Activated naive CD8-positive, alpha-beta T cell treated with anti-CD3 and anti-CD28 coated beads, Interleukin-2, amount 50 U/mL, for 24 hours (primary cell): ENCODE measurements around the gene IRX5.

Experiments
- ATAC-seq: fragments of 150-1000 bp; cut with Tn5 transposase; one replicate; pipeline ENCODE4 v1.10.0; 2021
- DNase-seq: peaks from one replicate; pipeline ENCODE4 v3.0.0; 2021
- H3K27ac Mint-ChIP-seq: one replicate; pipeline ENCODE4 v1.8.0; 2021; ENCODE audit warnings: mild to moderate bottlenecking, mixed read lengths
- H3K27me3 Mint-ChIP-seq: one replicate; pipeline ENCODE4 v1.8.0; 2021; ENCODE audit warnings: mixed read lengths
- H3K36me3 Mint-ChIP-seq: one replicate; pipeline ENCODE4 v1.8.0; 2021; ENCODE audit warnings: low read depth, mixed read lengths
- H3K4me1 Mint-ChIP-seq: one replicate; pipeline ENCODE4 v1.8.0; 2021; ENCODE audit warnings: mixed read lengths
- H3K4me3 Mint-ChIP-seq: one replicate; pipeline ENCODE4 v1.8.0; 2021; ENCODE audit warnings: mild to moderate bottlenecking, moderate library complexity, mixed read lengths
- H3K9me3 Mint-ChIP-seq: one replicate; pipeline ENCODE4 v1.8.0; 2021; ENCODE audit warnings: mixed read lengths

Gene IRX5

DNA sequence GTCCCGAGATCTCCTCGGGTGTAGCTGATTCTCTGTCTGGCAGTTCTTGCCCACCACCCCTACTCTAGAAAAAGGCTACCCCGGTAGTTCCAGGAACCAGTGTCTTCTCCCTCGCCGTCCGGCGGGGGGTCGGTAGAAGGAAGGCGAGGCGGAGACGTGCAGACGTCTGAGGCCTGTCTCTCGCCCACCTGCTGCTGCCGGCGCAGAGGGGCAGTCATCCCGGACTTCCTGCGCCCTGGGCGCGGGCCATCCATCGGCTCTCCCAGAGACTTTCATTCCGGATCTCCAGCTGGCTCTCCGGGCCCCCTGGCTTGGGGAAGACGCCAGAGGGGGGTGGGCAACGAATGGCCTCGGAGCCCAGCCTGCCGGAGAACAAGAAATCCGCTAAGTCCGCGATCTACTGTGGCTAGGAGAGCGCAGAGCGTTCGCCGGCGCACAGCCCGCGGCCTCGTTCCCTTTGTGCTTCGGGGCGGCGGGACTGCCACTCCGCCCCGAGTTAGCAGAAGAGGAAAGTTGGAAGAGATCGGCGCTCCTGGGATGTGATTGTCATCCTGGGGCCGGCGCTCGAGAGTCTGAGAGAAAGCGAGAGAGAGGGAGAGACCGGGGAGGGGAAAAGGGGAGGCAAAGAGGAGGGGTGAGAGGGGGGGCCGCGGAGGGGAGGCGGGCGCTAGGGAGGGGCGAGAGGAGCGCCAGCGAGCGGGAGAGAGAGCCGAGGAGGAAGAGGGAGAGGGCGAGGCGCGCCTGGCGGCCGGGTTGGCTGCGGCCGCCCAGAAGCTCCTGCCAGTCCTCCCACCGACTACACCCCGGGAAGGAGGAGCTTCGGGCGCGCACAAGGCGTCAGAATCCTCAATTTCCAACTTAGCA lies at the start of gene IRX5:
Gene IRX5, plus strand, starts transcription at position 861 of the 864 bp plus-strand sequence. CDS start 334 bp downstream, outside the sequence.
- Mint-ChIP-seq H3K9me3 (no peaks in the 10 kb centered on the region), H3K4me3 (peak within 1 kb of the TSS; percentile 84), H3K27ac (peak within 1 kb of the TSS; percentile 67), H3K36me3 (peaks cover 4% of the 10 kb centered on the region), H3K27me3 (peaks cover 77% of the 10 kb centered on the region), H3K4me1 (peaks cover 36% of the 10 kb centered on the region)
- DNase-seq (no peak), ATAC-seq (no peak)

DNA sequence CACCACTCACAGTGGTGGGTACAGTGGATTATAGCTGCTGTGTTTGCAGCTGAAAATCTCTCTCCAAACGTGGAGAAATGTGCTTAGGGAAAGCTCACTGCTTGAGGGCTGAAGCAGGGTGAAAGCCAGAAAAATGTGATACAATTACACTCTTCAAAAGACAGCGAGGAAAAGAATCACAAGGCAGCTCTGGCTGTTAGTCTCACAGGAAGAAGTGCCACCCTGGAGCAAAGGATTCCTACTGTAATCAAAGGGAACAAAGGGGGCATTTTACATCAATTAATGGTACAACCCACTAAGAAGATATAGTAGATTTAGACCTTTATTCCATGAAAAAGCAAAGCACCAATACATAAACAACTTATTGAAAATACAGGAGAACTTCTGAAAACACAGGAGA lies 48.1 kb upstream of the IRX5 start:
- DNase-seq: no peak
- Mint-ChIP-seq H3K36me3 (no peaks in the 10 kb centered on the region), H3K4me3 (no peak overlapping the region), H3K27ac (no peak overlapping the region), H3K27me3 (peaks cover 7% of the 10 kb centered on the region), H3K4me1 (no peaks in the 10 kb centered on the region), H3K9me3 (peaks cover 5% of the 10 kb centered on the region)
- ATAC-seq: no peak

- Mint-ChIP-seq H3K27ac (no peak overlapping the region), H3K4me3 (no peak overlapping the region), H3K4me1 (no peaks in the 10 kb centered on the region), H3K36me3 (no peaks in the 10 kb centered on the region), H3K9me3 (peaks cover 5% of the 10 kb centered on the region), H3K27me3 (peaks cover 3% of the 10 kb centered on the region)
- DNase-seq (no peak), ATAC-seq (no peak)
These were observed 47.3 kb upstream of the IRX5 start for GRCh38 chr16:54883358-54883757.

DNA sequence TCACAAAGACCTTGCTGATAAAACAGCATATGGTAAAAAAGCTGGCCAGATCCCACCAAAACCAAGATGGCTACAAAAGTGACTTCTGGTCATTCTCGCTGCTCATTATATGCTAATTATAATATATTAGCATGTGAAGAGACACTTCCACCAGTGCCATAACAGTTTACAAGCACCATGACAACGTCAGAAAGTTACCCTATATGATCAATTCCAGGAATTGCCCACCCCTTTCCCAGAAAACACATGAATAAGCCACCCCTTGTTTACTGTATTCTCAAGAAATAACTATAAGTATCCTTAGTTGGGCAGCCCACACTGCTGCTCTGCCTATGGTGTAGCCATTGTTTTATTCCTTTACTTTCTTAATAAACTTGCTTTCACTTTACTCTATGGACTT lies 44.6 kb upstream of the IRX5 start:
- no peak for DNase-seq
- no peak overlapping the region for H3K4me3 Mint-ChIP-seq
- no peaks in the 10 kb centered on the region for H3K4me1 Mint-ChIP-seq
- peaks cover 5% of the 10 kb centered on the region for H3K9me3 Mint-ChIP-seq
- no peak for ATAC-seq
- no peaks in the 10 kb centered on the region for H3K36me3 Mint-ChIP-seq
- H3K27me3 Mint-ChIP-seq: no peaks in the 10 kb centered on the region
- H3K27ac Mint-ChIP-seq: no peak overlapping the region

GRCh38 chr16:54890381-54890780 lies 40.3 kb upstream of the IRX5 start:
- ATAC-seq: no peak
- Mint-ChIP-seq H3K4me1 (no peaks in the 10 kb centered on the region), H3K9me3 (no peaks in the 10 kb centered on the region), H3K36me3 (no peaks in the 10 kb centered on the region), H3K27me3 (no peaks in the 10 kb centered on the region), H3K4me3 (no peak overlapping the region), H3K27ac (no peak overlapping the region)
- no peak for DNase-seq

DNA sequence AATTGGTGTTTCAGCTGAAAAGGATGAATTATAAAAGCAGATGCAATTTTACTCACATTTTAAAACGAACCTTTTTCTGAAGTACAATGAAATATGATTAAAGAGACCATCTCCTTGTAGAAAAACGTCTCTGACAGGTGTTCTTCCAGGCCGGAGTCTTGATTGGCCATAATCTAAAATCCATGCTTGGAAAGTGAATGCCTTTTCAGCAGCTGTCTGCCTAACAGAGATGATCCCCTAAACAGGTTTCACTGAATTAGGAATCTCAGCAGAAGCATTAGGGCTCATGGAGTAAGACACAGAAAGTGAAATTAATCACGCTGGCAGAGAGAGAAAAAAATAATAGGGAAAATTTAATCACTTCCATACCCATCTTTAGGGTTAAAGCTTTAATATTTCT lies 39.3 kb upstream of the IRX5 start:
- ATAC-seq: no peak
- no peaks in the 10 kb centered on the region for H3K9me3 Mint-ChIP-seq
- DNase-seq: no peak
- no peak overlapping the region for H3K27ac Mint-ChIP-seq
- no peaks in the 10 kb centered on the region for H3K27me3 Mint-ChIP-seq
- H3K4me3 Mint-ChIP-seq: no peak overlapping the region
- H3K4me1 Mint-ChIP-seq: no peaks in the 10 kb centered on the region
- no peaks in the 10 kb centered on the region for H3K36me3 Mint-ChIP-seq

GRCh38 chr16:54892981-54893380 lies 37.7 kb upstream of the IRX5 start:
- ATAC-seq (no peak), DNase-seq (no peak)
- Mint-ChIP-seq H3K27ac (no peak overlapping the region), H3K27me3 (no peaks in the 10 kb centered on the region), H3K4me1 (no peaks in the 10 kb centered on the region), H3K9me3 (no peaks in the 10 kb centered on the region), H3K36me3 (no peaks in the 10 kb centered on the region), H3K4me3 (no peak overlapping the region)

DNA sequence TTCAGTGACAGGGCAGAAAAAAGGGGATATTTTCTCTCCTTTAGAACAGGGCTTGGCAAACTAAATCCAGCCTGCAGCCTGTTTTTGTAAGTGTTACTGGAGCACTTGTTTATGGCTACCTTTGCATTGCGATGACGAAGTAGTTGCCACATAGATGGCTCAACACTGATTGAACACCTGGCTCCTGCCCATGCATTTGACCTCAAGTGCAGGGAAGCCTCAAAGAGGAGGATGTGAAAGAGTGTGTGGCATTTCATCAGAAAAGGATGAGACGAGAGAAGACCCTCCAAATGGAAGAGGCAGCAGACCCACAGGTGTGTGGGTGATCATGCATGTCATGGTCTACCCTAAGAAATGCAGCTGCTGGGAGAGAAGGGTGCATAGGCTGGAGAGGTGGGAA lies 32.7 kb upstream of the IRX5 start:
- Mint-ChIP-seq H3K27ac (no peak overlapping the region), H3K4me3 (no peak overlapping the region), H3K36me3 (no peaks in the 10 kb centered on the region), H3K4me1 (no peaks in the 10 kb centered on the region), H3K9me3 (peaks cover 9% of the 10 kb centered on the region), H3K27me3 (peaks cover 3% of the 10 kb centered on the region)
- no peak for DNase-seq
- no peak for ATAC-seq

DNA sequence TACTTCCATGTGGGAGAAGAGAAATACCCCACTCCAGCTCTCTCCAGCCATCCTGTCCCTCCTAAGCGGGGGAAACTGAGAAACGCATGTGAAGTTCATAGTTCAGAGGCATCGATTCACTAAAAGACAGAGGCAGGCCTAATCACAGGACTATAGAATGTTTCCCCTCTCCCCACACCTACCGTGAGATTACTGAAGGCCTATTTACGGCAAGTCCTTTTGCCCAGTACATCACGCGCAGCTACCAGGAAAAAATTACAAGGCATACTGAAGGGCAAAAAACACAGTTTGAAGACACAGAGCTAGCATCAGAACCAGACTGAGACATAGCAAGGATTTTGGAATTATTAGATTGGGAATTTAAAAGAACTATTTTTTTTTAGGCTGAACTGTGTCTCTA lies 29.1 kb upstream of the IRX5 start:
- no peaks in the 10 kb centered on the region for H3K36me3 Mint-ChIP-seq
- no peak overlapping the region for H3K4me3 Mint-ChIP-seq
- no peaks in the 10 kb centered on the region for H3K4me1 Mint-ChIP-seq
- peaks cover 13% of the 10 kb centered on the region for H3K9me3 Mint-ChIP-seq
- H3K27me3 Mint-ChIP-seq: peaks cover 17% of the 10 kb centered on the region
- no peak for ATAC-seq
- DNase-seq: no peak
- H3K27ac Mint-ChIP-seq: no peak overlapping the region

GRCh38 chr16:54903047-54903446 lies 27.6 kb upstream of the IRX5 start:
- no peak overlapping the region for H3K27ac Mint-ChIP-seq
- H3K27me3 Mint-ChIP-seq: peaks cover 17% of the 10 kb centered on the region
- DNase-seq (no peak), ATAC-seq (no peak)
- no peaks in the 10 kb centered on the region for H3K36me3 Mint-ChIP-seq
- H3K4me3 Mint-ChIP-seq: no peak overlapping the region
- no peaks in the 10 kb centered on the region for H3K4me1 Mint-ChIP-seq
- peaks cover 13% of the 10 kb centered on the region for H3K9me3 Mint-ChIP-seq

GRCh38 chr16:54911079-54911478 lies 19.6 kb upstream of the IRX5 start:
- peaks cover 5% of the 10 kb centered on the region for H3K9me3 Mint-ChIP-seq
- no peaks in the 10 kb centered on the region for H3K4me1 Mint-ChIP-seq
- no peak for DNase-seq
- H3K36me3 Mint-ChIP-seq: no peaks in the 10 kb centered on the region
- H3K27me3 Mint-ChIP-seq: peaks cover 15% of the 10 kb centered on the region
- no peak overlapping the region for H3K27ac Mint-ChIP-seq
- ATAC-seq: no peak
- no peak overlapping the region for H3K4me3 Mint-ChIP-seq

GRCh38 chr16:54912720-54913119 lies 17.9 kb upstream of the IRX5 start:
- Mint-ChIP-seq H3K27me3 (peaks cover 11% of the 10 kb centered on the region), H3K4me3 (no peak overlapping the region), H3K27ac (no peak overlapping the region), H3K36me3 (no peaks in the 10 kb centered on the region), H3K4me1 (no peaks in the 10 kb centered on the region), H3K9me3 (peaks cover 5% of the 10 kb centered on the region)
- DNase-seq: no peak
- ATAC-seq: no peak

DNA sequence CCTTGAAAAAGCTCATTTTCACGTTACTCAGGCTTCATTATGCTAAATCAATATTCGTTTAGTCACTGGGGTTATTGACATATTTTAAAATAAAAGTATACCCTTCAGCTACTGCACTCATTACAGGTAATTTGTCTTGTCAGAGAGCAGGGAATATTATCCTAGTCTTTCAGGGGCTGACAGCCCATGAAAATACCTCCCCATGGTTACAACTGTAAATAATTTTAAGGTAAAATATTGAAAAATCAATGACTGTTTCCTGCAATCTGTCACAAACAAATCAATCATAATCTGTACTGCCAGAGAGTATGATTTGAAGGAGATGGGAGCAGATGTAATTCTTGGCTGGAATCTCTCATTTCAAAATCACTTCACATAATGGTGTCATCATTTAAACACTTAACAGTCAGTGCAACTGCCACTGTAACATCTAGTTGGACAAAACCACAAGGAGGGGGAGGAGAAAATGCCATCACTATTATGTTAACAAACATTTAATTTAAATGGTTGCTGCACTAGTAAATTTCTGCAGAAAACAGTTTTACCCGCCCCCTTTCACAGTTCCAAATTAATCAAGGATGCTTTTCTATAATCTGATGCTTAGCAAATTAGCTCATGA lies 9.3 kb upstream of the IRX5 start:
- H3K27ac Mint-ChIP-seq: no peak overlapping the region
- H3K27me3 Mint-ChIP-seq: peaks cover 25% of the 10 kb centered on the region
- no peaks in the 10 kb centered on the region for H3K36me3 Mint-ChIP-seq

GRCh38 chr16:54923055-54923473 lies 7.6 kb upstream of the IRX5 start:
- ATAC-seq (no peak), DNase-seq (no peak)
- H3K9me3 Mint-ChIP-seq: no peaks in the 10 kb centered on the region
- peaks cover 10% of the 10 kb centered on the region for H3K4me1 Mint-ChIP-seq
- H3K36me3 Mint-ChIP-seq: no peaks in the 10 kb centered on the region
- H3K27ac Mint-ChIP-seq: no peak overlapping the region
- H3K4me3 Mint-ChIP-seq: no peak overlapping the region
- peaks cover 39% of the 10 kb centered on the region for H3K27me3 Mint-ChIP-seq

More for the DNA sequence above, 9.3 kb upstream of the IRX5 start:
- H3K9me3 Mint-ChIP-seq: no peaks in the 10 kb centered on the region
- no peak for ATAC-seq
- DNase-seq: no peak
- H3K4me3 Mint-ChIP-seq: no peak overlapping the region
- H3K4me1 Mint-ChIP-seq: no peaks in the 10 kb centered on the region

DNA sequence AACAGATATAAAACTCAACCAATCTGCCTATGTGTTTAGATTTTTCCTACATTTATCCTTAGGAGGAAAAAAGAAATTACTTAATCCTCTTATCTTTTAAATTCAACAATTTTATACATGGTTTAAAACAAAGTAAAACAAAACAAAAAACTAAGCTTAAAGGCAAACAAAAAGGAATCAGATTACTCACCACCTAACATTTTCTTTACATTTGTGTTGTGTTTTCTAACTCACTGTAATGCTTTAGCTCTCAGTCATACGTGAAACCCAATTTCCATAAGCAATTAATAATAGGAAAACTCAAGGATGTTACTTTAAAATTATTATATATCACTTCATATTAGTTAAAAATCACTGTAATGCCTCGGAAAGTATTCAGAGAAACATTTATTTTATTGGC lies 6.7 kb upstream of the IRX5 start:
- DNase-seq (no peak), ATAC-seq (no peak)
- Mint-ChIP-seq H3K36me3 (no peaks in the 10 kb centered on the region), H3K4me1 (peaks cover 14% of the 10 kb centered on the region), H3K9me3 (no peaks in the 10 kb centered on the region), H3K27ac (no peak overlapping the region), H3K27me3 (peaks cover 43% of the 10 kb centered on the region), H3K4me3 (no peak overlapping the region)
